ENCODE measurements around the gene WIZ.
"Not testable (repeated sequence)": the region's sequence is repeated elsewhere in the genome, so short reads cannot be mapped to it uniquely, and the experiment has no call there.

DNA sequence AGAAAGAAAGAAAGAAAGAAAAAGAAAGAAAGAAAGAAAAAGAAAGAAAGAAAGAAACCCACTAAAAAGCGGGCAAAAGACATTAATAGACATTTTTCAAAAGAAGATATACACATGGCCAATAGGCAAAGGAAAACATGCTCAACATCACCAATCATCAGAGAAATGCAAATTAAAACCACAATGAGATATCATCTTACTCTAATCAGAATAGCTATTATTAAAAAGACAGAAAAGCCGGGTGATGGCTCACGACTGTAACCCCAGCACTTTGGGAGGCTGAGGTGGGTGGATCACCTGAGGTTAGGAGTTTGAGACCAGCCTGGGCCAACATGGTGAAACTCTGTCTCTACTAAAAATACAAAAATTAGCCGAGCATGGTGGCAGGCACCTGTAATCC lies 24.1 kb upstream of the WIZ start:
- TF ChIP-seq POLR2AphosphoS5, EP300, POLR2A (IDR thresholded peaks at IDR 0.05): not testable (repeated sequence)
- TF ChIP-seq, protein P1, sequence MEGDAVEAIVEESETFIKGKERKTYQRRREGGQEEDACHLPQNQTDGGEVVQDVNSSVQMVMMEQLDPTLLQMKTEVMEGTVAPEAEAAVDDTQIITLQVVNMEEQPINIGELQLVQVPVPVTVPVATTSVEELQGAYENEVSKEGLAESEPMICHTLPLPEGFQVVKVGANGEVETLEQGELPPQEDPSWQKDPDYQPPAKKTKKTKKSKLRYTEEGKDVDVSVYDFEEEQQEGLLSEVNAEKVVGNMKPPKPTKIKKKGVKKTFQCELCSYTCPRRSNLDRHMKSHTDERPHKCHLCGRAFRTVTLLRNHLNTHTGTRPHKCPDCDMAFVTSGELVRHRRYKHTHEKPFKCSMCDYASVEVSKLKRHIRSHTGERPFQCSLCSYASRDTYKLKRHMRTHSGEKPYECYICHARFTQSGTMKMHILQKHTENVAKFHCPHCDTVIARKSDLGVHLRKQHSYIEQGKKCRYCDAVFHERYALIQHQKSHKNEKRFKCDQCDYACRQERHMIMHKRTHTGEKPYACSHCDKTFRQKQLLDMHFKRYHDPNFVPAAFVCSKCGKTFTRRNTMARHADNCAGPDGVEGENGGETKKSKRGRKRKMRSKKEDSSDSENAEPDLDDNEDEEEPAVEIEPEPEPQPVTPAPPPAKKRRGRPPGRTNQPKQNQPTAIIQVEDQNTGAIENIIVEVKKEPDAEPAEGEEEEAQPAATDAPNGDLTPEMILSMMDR (IDR thresholded peaks at IDR 0.05), result not testable (repeated sequence)

All from gastroesophageal sphincter (tissue), 3 donors.